OCI-LY1 (cell line): ENCODE measurements around the gene CNTN1.
A peak's percentile ranks its signal among the peaks of the same experiment; 100 is the strongest.

ENCODE experiments used
- H2AFZ ChIP-seq: fragments of 200-600 bp; sonication (generic), shearing (Covaris generic); 2 replicates; pipeline ENCODE4 v1.6.0; 2014; ENCODE audit warnings: antibody characterized with exemption, mild to moderate bottlenecking, low read length
- H3F3A ChIP-seq: fragments of 200-600 bp; sonication (generic), shearing (Covaris generic); 2 replicates; pipeline ENCODE4 v1.6.0; 2014; ENCODE audit warnings: mild to moderate bottlenecking, antibody characterized with exemption, low read length, moderate library complexity; ENCODE audit not compliant: insufficient read depth
- H3K27ac ChIP-seq: fragments of 200-600 bp; sonication (generic); 2 replicates; pipeline ENCODE4 v1.5.1; 2014; ENCODE audit warnings: low read length, mixed run types, mild to moderate bottlenecking, low read depth; ENCODE audit not compliant: poor library complexity, severe bottlenecking
- H3K27me3 ChIP-seq: fragments of 200-600 bp; sonication (generic); 2 replicates; pipeline ENCODE4 v1.6.0; 2014; ENCODE audit warnings: antibody characterized with exemption, mild to moderate bottlenecking, low read length, moderate library complexity; ENCODE audit not compliant: insufficient read depth
- H3K36me3 ChIP-seq: fragments of 200-600 bp; sonication (generic); 2 replicates; pipeline ENCODE4 v1.6.1; 2014; ENCODE audit warnings: mild to moderate bottlenecking, antibody characterized with exemption, low read length, moderate library complexity, mixed read lengths; ENCODE audit not compliant: insufficient read depth
- H3K4me1 ChIP-seq: fragments of 200-600 bp; sonication (generic); 2 replicates; pipeline ENCODE4 v1.5.1; 2014; ENCODE audit warnings: mild to moderate bottlenecking, low read length, moderate library complexity; ENCODE audit not compliant: insufficient read depth, severe bottlenecking
- H3K4me2 ChIP-seq: fragments of 200-600 bp; sonication (generic), shearing (Covaris generic); 2 replicates; pipeline ENCODE4 v1.6.1; 2014; ENCODE audit warnings: low read length
- H3K4me3 ChIP-seq: fragments of 200-600 bp; sonication (generic); 2 replicates; pipeline ENCODE4 v1.5.1; 2014; ENCODE audit warnings: low read length, low read depth, mild to moderate bottlenecking, mixed read lengths; ENCODE audit not compliant: poor library complexity, severe bottlenecking
- H3K79me2 ChIP-seq: fragments of 200-600 bp; shearing (Covaris generic); 2 replicates; pipeline ENCODE4 v1.6.1; 2016; ENCODE audit warnings: mixed run types, low read length, mixed read lengths; ENCODE audit not compliant: insufficient read depth
- H3K9ac ChIP-seq: fragments of 200-600 bp; sonication (generic), shearing (Covaris generic); 2 replicates; pipeline ENCODE4 v1.6.1; 2014; ENCODE audit warnings: mild to moderate bottlenecking, low read length, mixed read lengths
- H3K9me2 ChIP-seq: fragments of 200-600 bp; sonication (generic), shearing (Covaris generic); 2 replicates; pipeline ENCODE4 v1.6.1; 2014; ENCODE audit warnings: low read depth, mild to moderate bottlenecking, low read length, mixed read lengths
- H3K9me3 ChIP-seq: fragments of 200-600 bp; shearing (Covaris generic); 2 replicates; pipeline ENCODE4 v1.6.1; 2014; ENCODE audit warnings: low read length, mixed read lengths
- H4K20me1 ChIP-seq: fragments of 200-600 bp; sonication (generic), shearing (Covaris generic); 2 replicates; pipeline ENCODE4 v1.6.0; 2016; ENCODE audit warnings: mild to moderate bottlenecking, low read length; ENCODE audit not compliant: insufficient read depth
- EZH2 ChIP-seq: fragments of 200-600 bp; sonication (generic), shearing (Covaris generic); IDR thresholded peaks from 2 replicates; pipeline ENCODE4 v1.8.0; 2017; ENCODE audit warnings: borderline replicate concordance, mixed run types, mild to moderate bottlenecking, antibody characterized with exemption, low read length, moderate library complexity, mixed read lengths
- TF ChIP-seq, protein P1 (sequence below): fragments of 200-600 bp; sonication (generic), shearing (Covaris generic); IDR thresholded peaks from 2 replicates; pipeline ENCODE4 v1.5.1; 2017; ENCODE audit warnings: mild to moderate bottlenecking, antibody characterized with exemption, low read length, moderate library complexity, mixed read lengths

CNTN1 gene

DNA sequence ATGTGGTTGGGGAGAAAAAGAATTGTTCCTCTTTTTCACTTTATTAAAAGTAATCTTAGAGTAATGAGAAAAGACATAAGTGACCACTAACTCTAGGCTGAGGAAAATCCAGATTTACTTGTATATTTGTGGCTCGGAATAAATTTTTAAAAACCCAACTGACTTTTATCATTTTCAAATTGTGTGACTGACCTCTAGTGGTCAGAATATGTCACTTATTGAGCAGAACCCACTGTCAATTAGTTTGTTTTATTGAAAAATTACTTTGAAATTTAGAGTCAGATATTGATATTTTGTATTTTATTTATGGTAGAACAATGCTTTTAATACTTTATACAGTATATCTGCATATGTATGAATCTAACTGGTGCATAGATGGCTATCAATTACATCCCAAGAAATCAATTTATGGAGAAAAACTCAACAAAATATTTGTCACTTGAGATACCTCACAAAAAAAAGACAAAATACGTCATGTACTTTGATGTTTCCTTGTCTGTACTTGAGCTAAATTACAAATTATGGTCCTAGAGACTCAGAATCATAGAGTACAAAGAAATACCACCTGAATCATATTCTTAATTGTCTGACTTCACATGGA lies 229.4 kb downstream of the CNTN1 start:
- Histone ChIP-seq H3K79me2 (no peaks in the 10 kb centered on the region), H3K9me2 (no peaks in the 10 kb centered on the region), H3K27ac (no peak overlapping the region), H3F3A (no peaks in the 10 kb centered on the region), H2AFZ (no peak overlapping the region), H3K36me3 (no peaks in the 10 kb centered on the region), H4K20me1 (no peaks in the 10 kb centered on the region), H3K4me2 (no peak overlapping the region), H3K4me1 (no peaks in the 10 kb centered on the region), H3K4me3 (no peak overlapping the region), H3K27me3 (no peaks in the 10 kb centered on the region), H3K9ac (no peak overlapping the region), H3K9me3 (no peaks in the 10 kb centered on the region)
- TF ChIP-seq EZH2, result no peak
- TF ChIP-seq, protein P1, sequence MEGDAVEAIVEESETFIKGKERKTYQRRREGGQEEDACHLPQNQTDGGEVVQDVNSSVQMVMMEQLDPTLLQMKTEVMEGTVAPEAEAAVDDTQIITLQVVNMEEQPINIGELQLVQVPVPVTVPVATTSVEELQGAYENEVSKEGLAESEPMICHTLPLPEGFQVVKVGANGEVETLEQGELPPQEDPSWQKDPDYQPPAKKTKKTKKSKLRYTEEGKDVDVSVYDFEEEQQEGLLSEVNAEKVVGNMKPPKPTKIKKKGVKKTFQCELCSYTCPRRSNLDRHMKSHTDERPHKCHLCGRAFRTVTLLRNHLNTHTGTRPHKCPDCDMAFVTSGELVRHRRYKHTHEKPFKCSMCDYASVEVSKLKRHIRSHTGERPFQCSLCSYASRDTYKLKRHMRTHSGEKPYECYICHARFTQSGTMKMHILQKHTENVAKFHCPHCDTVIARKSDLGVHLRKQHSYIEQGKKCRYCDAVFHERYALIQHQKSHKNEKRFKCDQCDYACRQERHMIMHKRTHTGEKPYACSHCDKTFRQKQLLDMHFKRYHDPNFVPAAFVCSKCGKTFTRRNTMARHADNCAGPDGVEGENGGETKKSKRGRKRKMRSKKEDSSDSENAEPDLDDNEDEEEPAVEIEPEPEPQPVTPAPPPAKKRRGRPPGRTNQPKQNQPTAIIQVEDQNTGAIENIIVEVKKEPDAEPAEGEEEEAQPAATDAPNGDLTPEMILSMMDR, result peak; percentile 70

DNA sequence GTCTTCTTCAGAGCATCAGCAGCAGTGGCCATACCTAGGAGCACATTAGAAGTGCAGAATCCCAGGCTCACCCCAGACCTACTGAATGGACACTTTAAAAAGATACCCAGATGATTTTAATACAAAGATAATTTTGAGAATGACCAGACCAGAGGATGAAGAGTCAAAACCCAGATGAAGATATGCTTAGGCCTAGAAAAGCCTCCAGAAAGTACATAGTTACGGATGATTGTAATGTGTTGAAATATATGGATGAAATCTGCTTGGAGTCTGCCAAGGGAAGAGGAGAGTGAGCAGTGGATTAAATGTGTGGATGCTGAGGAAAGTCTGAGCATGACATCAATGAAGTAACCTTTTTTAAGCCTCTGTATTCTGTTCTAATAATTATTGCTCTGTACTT lies 245.7 kb downstream of the CNTN1 start:
- Histone ChIP-seq H3K27ac (no peak overlapping the region), H3K4me2 (no peak overlapping the region), H3K27me3 (no peaks in the 10 kb centered on the region), H3K4me3 (no peak overlapping the region), H3K36me3 (no peaks in the 10 kb centered on the region), H4K20me1 (no peaks in the 10 kb centered on the region), H3K9me2 (no peaks in the 10 kb centered on the region), H3K9me3 (no peaks in the 10 kb centered on the region), H3F3A (no peaks in the 10 kb centered on the region), H3K79me2 (no peaks in the 10 kb centered on the region), H3K4me1 (no peaks in the 10 kb centered on the region), H2AFZ (no peak overlapping the region), H3K9ac (no peak overlapping the region)
- TF ChIP-seq EZH2, result no peak
- TF ChIP-seq, protein P1, result no peak

- H3K4me3 ChIP-seq, result no peak overlapping the region
- H3F3A ChIP-seq, result no peaks in the 10 kb centered on the region
- no peaks in the 10 kb centered on the region for H3K9me3 ChIP-seq
- H3K4me1 ChIP-seq, result no peaks in the 10 kb centered on the region
- H3K9me2 ChIP-seq, result no peaks in the 10 kb centered on the region
- no peak overlapping the region for H3K4me2 ChIP-seq
- H3K27me3 ChIP-seq, result no peaks in the 10 kb centered on the region
- no peak for TF ChIP-seq EZH2
- TF ChIP-seq, protein P1, result no peak
- H4K20me1 ChIP-seq, result no peaks in the 10 kb centered on the region
- H3K36me3 ChIP-seq, result no peaks in the 10 kb centered on the region
- no peak overlapping the region for H3K9ac ChIP-seq
- no peak overlapping the region for H3K27ac ChIP-seq
- H2AFZ ChIP-seq, result no peak overlapping the region
- no peaks in the 10 kb centered on the region for H3K79me2 ChIP-seq
Measured at GRCh38 chr12:40942326-40942725, 250.1 kb downstream of the CNTN1 start.
